Measurements from ENCODE around the gene CHMP1A.
A peak's percentile ranks its signal among the peaks of the same experiment; 100 is the strongest.

Gene CHMP1A

GRCh38 chr16:89599902-89600301 lies 57.6 kb downstream of the CHMP1A start:
- no peak overlapping the region; the same call in 1 of the 2 replicates for H2AFZ ChIP-seq (ENCODE audit: low read depth, low read length)
- no peak overlapping the region for H3K27ac ChIP-seq (ENCODE audit: low read length)
- no peaks in the 10 kb centered on the region for H3K36me3 ChIP-seq (replicated peaks; ENCODE audit: low read depth, low read length)
- H4K20me1 ChIP-seq (ENCODE audit: insufficient read depth, low read length): no peaks in the 10 kb centered on the region
- H3K79me2 ChIP-seq (ENCODE audit: low read length): no peaks in the 10 kb centered on the region
- H3K9me3 ChIP-seq (ENCODE audit: insufficient read depth, low read length): no peaks in the 10 kb centered on the region
- H3K27me3 ChIP-seq (ENCODE audit: low read depth, low read length): no peaks in the 10 kb centered on the region
- H3K4me2 ChIP-seq (ENCODE audit: low read length): no peak overlapping the region
- no peak overlapping the region for H3K9ac ChIP-seq (ENCODE audit: low read length)
- peaks cover 3% of the 10 kb centered on the region; the same call in 1 of the 2 replicates for H3K4me1 ChIP-seq (ENCODE audit: low read length)
- no peak overlapping the region for H3K4me3 ChIP-seq (ENCODE audit: low read length)
- no peak for TF ChIP-seq EZH2phosphoT487 (IDR thresholded peaks at IDR 0.05; ENCODE audit: low read depth)
- no peak for TF ChIP-seq CTCF (IDR thresholded peaks at IDR 0.05; ENCODE audit: low read depth, low read length)

- no peaks in the 10 kb centered on the region for H4K20me1 ChIP-seq (ENCODE audit: insufficient read depth, low read length)
- H3K4me2 ChIP-seq (ENCODE audit: low read length): no peak overlapping the region
- H3K9me3 ChIP-seq (ENCODE audit: insufficient read depth, low read length): no peaks in the 10 kb centered on the region
- H3K27ac ChIP-seq (ENCODE audit: low read length): no peak overlapping the region
- H2AFZ ChIP-seq (ENCODE audit: low read depth, low read length): no peak overlapping the region
- no peak overlapping the region for H3K9ac ChIP-seq (ENCODE audit: low read length)
- H3K36me3 ChIP-seq (replicated peaks; ENCODE audit: low read depth, low read length): no peaks in the 10 kb centered on the region
- TF ChIP-seq EZH2phosphoT487 (IDR thresholded peaks at IDR 0.05; ENCODE audit: low read depth) (no peak), CTCF (IDR thresholded peaks at IDR 0.05; ENCODE audit: low read depth, low read length) (peak; percentile 55)
- H3K79me2 ChIP-seq (ENCODE audit: low read length): no peaks in the 10 kb centered on the region
- peaks cover 3% of the 10 kb centered on the region; the same call in 1 of the 2 replicates for H3K4me1 ChIP-seq (ENCODE audit: low read length)
- no peak overlapping the region for H3K4me3 ChIP-seq (ENCODE audit: low read length)
- H3K27me3 ChIP-seq (ENCODE audit: low read depth, low read length): no peaks in the 10 kb centered on the region
These were observed 58.1 kb downstream of the CHMP1A start for GRCh38 chr16:89599451-89599858.

- Histone ChIP-seq H4K20me1 (ENCODE audit: insufficient read depth, low read length) (no peaks in the 10 kb centered on the region), H3K36me3 (replicated peaks; ENCODE audit: low read depth, low read length) (no peaks in the 10 kb centered on the region), H3K27me3 (ENCODE audit: low read depth, low read length) (no peaks in the 10 kb centered on the region), H3K79me2 (ENCODE audit: low read length) (no peaks in the 10 kb centered on the region), H2AFZ (ENCODE audit: low read depth, low read length) (no peak overlapping the region), H3K9me3 (ENCODE audit: insufficient read depth, low read length) (no peaks in the 10 kb centered on the region), H3K4me1 (ENCODE audit: low read length) (peaks cover 3% of the 10 kb centered on the region; the same call in 1 of the 2 replicates), H3K4me2 (ENCODE audit: low read length) (no peak overlapping the region), H3K4me3 (ENCODE audit: low read length) (no peak overlapping the region), H3K27ac (ENCODE audit: low read length) (no peak overlapping the region), H3K9ac (ENCODE audit: low read length) (no peak overlapping the region)
- no peak for TF ChIP-seq EZH2phosphoT487 (IDR thresholded peaks at IDR 0.05; ENCODE audit: low read depth)
- TF ChIP-seq CTCF (IDR thresholded peaks at IDR 0.05; ENCODE audit: low read depth, low read length): no peak
These were observed 59.3 kb downstream of the CHMP1A start for GRCh38 chr16:89598199-89598598.

- H3K4me2 ChIP-seq (ENCODE audit: low read length): no peak overlapping the region
- no peak for TF ChIP-seq CTCF (IDR thresholded peaks at IDR 0.05; ENCODE audit: low read depth, low read length)
- no peak for TF ChIP-seq EZH2phosphoT487 (IDR thresholded peaks at IDR 0.05; ENCODE audit: low read depth)
- no peaks in the 10 kb centered on the region for H3K27me3 ChIP-seq (ENCODE audit: low read depth, low read length)
- H3K9ac ChIP-seq (ENCODE audit: low read length): no peak overlapping the region
- no peak overlapping the region for H3K27ac ChIP-seq (ENCODE audit: low read length)
- H3K79me2 ChIP-seq (ENCODE audit: low read length): no peaks in the 10 kb centered on the region
- no peaks in the 10 kb centered on the region for H3K9me3 ChIP-seq (ENCODE audit: insufficient read depth, low read length)
- no peaks in the 10 kb centered on the region for H4K20me1 ChIP-seq (ENCODE audit: insufficient read depth, low read length)
- H3K36me3 ChIP-seq (replicated peaks; ENCODE audit: low read depth, low read length): no peaks in the 10 kb centered on the region
- no peak overlapping the region for H3K4me3 ChIP-seq (ENCODE audit: low read length)
- H3K4me1 ChIP-seq (ENCODE audit: low read length): peaks cover 3% of the 10 kb centered on the region; the same call in 1 of the 2 replicates
- no peak overlapping the region for H2AFZ ChIP-seq (ENCODE audit: low read depth, low read length)
These were observed 60.4 kb downstream of the CHMP1A start for GRCh38 chr16:89596957-89597649.
